ENCODE data around the gene DLD. TPM values are rescaled to one million over a fixed set of nuclear protein-coding genes. Genes with fewer than 3 reads are reported as not detected.
A peak's percentile ranks its signal among the peaks of the same experiment; 100 is the strongest.

The DLD gene
- total RNA-seq, 2 experiments from 2014 or later: 74.3 to 74.9 TPM

DNA sequence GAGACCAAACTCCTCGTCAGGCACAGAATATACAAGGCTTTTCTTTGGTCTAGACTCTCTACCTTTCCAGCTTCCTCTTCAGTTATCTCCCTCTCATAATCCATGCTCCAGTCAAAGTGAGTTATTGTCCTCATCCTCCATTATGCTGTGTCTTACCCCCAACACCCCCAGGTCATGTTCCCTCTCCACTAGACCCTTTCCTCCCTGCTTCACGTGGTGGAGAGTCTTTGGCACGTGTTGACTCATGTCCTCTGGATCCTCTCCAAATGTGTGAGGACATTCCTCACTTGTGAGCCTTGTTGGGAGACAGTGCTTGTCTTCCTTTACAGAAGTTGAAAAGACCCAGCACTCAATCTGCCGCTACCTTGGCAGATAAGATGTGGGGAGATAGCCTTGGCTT, 36.0 kb upstream of the DLD start:
- ATAC-seq (ENCODE audit: poor library complexity): no peak
- CTCF ChIA-PET: no interaction called here
- TF ChIP-seq CTCF (IDR thresholded peaks at IDR 0.05): no peak
- Histone ChIP-seq H3K36me3 (ENCODE audit: insufficient read depth, low read length) (no peaks in the 10 kb centered on the region), H3K9me3 (ENCODE audit: control insufficient read depth in 1 of 2, insufficient read depth in 1 of 2, low read length in 2 of 2) (no peaks in the 10 kb centered on the region), H3K4me3 (ENCODE audit: low read length) (no peak overlapping the region), H3K27me3 (ENCODE audit: control insufficient read depth in 1 of 2, insufficient read depth in 2 of 2, low read length in 2 of 2) (no peaks in the 10 kb centered on the region), H3K4me1 (ENCODE audit: insufficient read depth, low read length) (peaks cover 36% of the 10 kb centered on the region), H3K27ac (ENCODE audit: low read depth in 1 of 2, low read length in 2 of 2) (peak overlapping the region in 1 of 2 donors; percentile 76)
- peak overlapping the region; percentile 87 for H3K27ac Mint-ChIP-seq
- peaks cover 64% of the 10 kb centered on the region for H3K4me1 Mint-ChIP-seq (ENCODE audit: low read depth)
- intact Hi-C loops (cut with DNase I, micrococcal nuclease): loop anchor here in 1 of 2 experiments (10.0 kb wide), 1 partner anchor 60 kb away; no protein-coding TSS in a partner anchor
- no peaks in the 10 kb centered on the region for H3K9me3 Mint-ChIP-seq
- H3K4me3 Mint-ChIP-seq: no peak overlapping the region
- H3K27me3 Mint-ChIP-seq: no peaks in the 10 kb centered on the region
- no peak for DNase-seq
- no peaks in the 10 kb centered on the region for H3K36me3 Mint-ChIP-seq (ENCODE audit: low read depth)
- POLR2A ChIA-PET: interaction anchor here (1.0 kb wide), 1 partner anchor 20 kb away, joined by 3 read pairs; no protein-coding TSS in a partner anchor

GRCh38 chr7:107856806-107857540, 34.0 kb upstream of the DLD start:
- Histone ChIP-seq H3K9me3 (ENCODE audit: control insufficient read depth in 1 of 2, insufficient read depth in 1 of 2, low read length in 2 of 2) (no peaks in the 10 kb centered on the region), H3K27ac (ENCODE audit: low read depth in 1 of 2, low read length in 2 of 2) (peak overlapping the region; percentile 6 to 76)

DNA sequence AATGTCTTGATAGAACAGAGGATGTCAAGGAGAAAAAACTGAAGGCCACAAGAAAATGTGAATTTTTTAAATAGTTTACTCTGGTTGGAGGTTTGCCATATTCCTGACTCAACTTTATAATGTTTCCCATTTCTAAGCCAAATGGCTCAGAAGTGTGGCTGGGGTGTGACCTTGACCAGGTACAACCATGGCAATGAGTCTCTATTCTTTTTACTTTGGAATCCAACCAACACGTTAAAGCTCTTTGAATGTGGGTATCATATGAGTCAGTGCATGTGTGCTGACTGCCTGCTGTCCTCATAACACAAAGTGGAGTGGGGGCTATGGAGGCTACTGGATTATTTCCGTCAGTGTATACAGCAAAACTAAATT, 33.5 kb upstream of the DLD start:
- ATAC-seq (ENCODE audit: poor library complexity) (peak; percentile 35), DNase-seq (no peak)
- TF ChIP-seq CTCF (IDR thresholded peaks at IDR 0.05): no peak
- Mint-ChIP-seq H3K36me3 (ENCODE audit: low read depth) (no peaks in the 10 kb centered on the region), H3K4me1 (ENCODE audit: low read depth) (peaks cover 79% of the 10 kb centered on the region), H3K27me3 (no peaks in the 10 kb centered on the region), H3K27ac (peak overlapping the region; percentile 87), H3K4me3 (peak overlapping the region; percentile 43), H3K9me3 (no peaks in the 10 kb centered on the region)
- H3K27me3 ChIP-seq (ENCODE audit: control insufficient read depth in 1 of 2, insufficient read depth in 2 of 2, low read length in 2 of 2): no peaks in the 10 kb centered on the region
- H3K4me1 ChIP-seq (ENCODE audit: insufficient read depth, low read length): peaks cover 40% of the 10 kb centered on the region
- ChIA-PET CTCF (interaction anchor here (1.5 kb wide), 1 partner anchor 17 kb away, joined by 6 read pairs; no protein-coding TSS in a partner anchor), POLR2A (interaction anchor here (0.8 to 3.5 kb wide), 7 partner anchors 10 to 114 kb away, joined by 3 to 32 read pairs (median 6); partner anchors contain the start of gene CBLL1)
- peak overlapping the region in 1 of 2 donors; percentile 76 for H3K27ac ChIP-seq (ENCODE audit: low read depth in 1 of 2, low read length in 2 of 2)
- no peaks in the 10 kb centered on the region for H3K9me3 ChIP-seq (ENCODE audit: control insufficient read depth in 1 of 2, insufficient read depth in 1 of 2, low read length in 2 of 2)
- H3K4me3 ChIP-seq (ENCODE audit: low read length): no peak overlapping the region
- no peaks in the 10 kb centered on the region for H3K36me3 ChIP-seq (ENCODE audit: insufficient read depth, low read length)
- intact Hi-C loops (cut with DNase I, micrococcal nuclease): loop anchor here in 1 of 2 experiments (10.0 kb wide), 1 partner anchor 63 kb away; no protein-coding TSS in a partner anchor

More at GRCh38 chr7:107856806-107857540, 34.0 kb upstream of the DLD start:
- H3K4me1 ChIP-seq (ENCODE audit: insufficient read depth, low read length): peaks cover 40% of the 10 kb centered on the region
- H3K27me3 ChIP-seq (ENCODE audit: control insufficient read depth in 1 of 2, insufficient read depth in 2 of 2, low read length in 2 of 2): no peaks in the 10 kb centered on the region
- H3K4me1 Mint-ChIP-seq (ENCODE audit: low read depth): peaks cover 79% of the 10 kb centered on the region
- ChIA-PET CTCF (interaction anchor here (1.5 kb wide), 1 partner anchor 18 kb away, joined by 6 read pairs; no protein-coding TSS in a partner anchor), POLR2A (interaction anchor here (0.8 to 3.5 kb wide), 7 partner anchors 11 to 113 kb away, joined by 3 to 32 read pairs (median 6); partner anchors contain the start of gene CBLL1)
- no peak for TF ChIP-seq CTCF (IDR thresholded peaks at IDR 0.05)
- H3K27me3 Mint-ChIP-seq: no peaks in the 10 kb centered on the region
- H3K4me3 ChIP-seq (ENCODE audit: low read length): no peak overlapping the region
- ATAC-seq (ENCODE audit: poor library complexity) (peak; percentile 87), DNase-seq (peak in 10 of 14 experiments; percentile 13 to 76 (median 30))
- H3K27ac Mint-ChIP-seq: peak overlapping the region; percentile 87
- H3K36me3 ChIP-seq (ENCODE audit: insufficient read depth, low read length): no peaks in the 10 kb centered on the region
- peak overlapping the region; percentile 43 for H3K4me3 Mint-ChIP-seq
- intact Hi-C loops (cut with DNase I, micrococcal nuclease): loop anchor here in 1 of 2 experiments (10.0 kb wide), 1 partner anchor 62 kb away; no protein-coding TSS in a partner anchor
- no peaks in the 10 kb centered on the region for H3K36me3 Mint-ChIP-seq (ENCODE audit: low read depth)
- no peaks in the 10 kb centered on the region for H3K9me3 Mint-ChIP-seq
